K562 (cell line): ENCODE measurements around the gene TAF4.

Source experiments
- ERF ChIP-seq: fragments of 450-650 bp; formaldehyde crosslinking; IDR thresholded peaks from 2 replicates; pipeline ENCODE4 v1.4.0; 2020; ENCODE audit warnings: mild to moderate bottlenecking, mixed read lengths
- FOXA1 ChIP-seq: fragments of 450-650 bp; IDR thresholded peaks from 2 replicates; pipeline ENCODE4 v1.6.1; 2016; ENCODE audit warnings: mild to moderate bottlenecking, borderline replicate concordance
- MXI1 ChIP-seq: IDR thresholded peaks from 2 replicates; pipeline ENCODE4 v1.6.1; 2011; ENCODE audit warnings: low read depth, mild to moderate bottlenecking, improper control_type of control experiment, low read length
- MYC ChIP-seq, 2 experiments: fragments of 250-450 bp in 1 of 2; sonication (Bioruptor Pico) in 1 of 2; IDR thresholded peaks; 2 replicates each; pipeline versions ENCODE4 v1.5.1 to v1.6.1; 2012 to 2021; ENCODE audit warnings: low read depth in 2 of 2, borderline replicate concordance in 1 of 2, improper control_type of control experiment in 1 of 2, low read length in 1 of 2, mild to moderate bottlenecking in 1 of 2, moderate library complexity in 1 of 2
- POLR2A ChIP-seq: fragments of 450-650 bp; conservative IDR thresholded peaks from 2 replicates; pipeline ENCODE4 v1.6.1; 2016
- POLR2AphosphoS5 ChIP-seq: IDR thresholded peaks from 2 replicates; pipeline ENCODE4 v1.6.1; 2011; ENCODE audit warnings: mild to moderate bottlenecking, low read depth, low read length, moderate library complexity; ENCODE audit not compliant: control insufficient read depth, insufficient read depth
- STAT5B ChIP-seq: fragments of 250-450 bp; sonication (Bioruptor Pico); IDR thresholded peaks from 2 replicates; pipeline ENCODE4 v1.8.0; 2021; ENCODE audit warnings: mild to moderate bottlenecking, inconsistent platforms
- ZBTB7A ChIP-seq: IDR thresholded peaks from 2 replicates; pipeline ENCODE4 v1.6.1; 2011; ENCODE audit warnings: low read depth, mild to moderate bottlenecking, low read length, moderate library complexity, borderline replicate concordance; ENCODE audit not compliant: control insufficient read depth
- ZNF232 ChIP-seq: sonication (generic); formaldehyde crosslinking; IDR thresholded peaks from 2 replicates; pipeline ENCODE4 v1.8.0; 2022; ENCODE audit warnings: mild to moderate bottlenecking, missing genetic modification reagents
- TF ChIP-seq, protein P1 (sequence below): fragments of 250-450 bp; sonication (Bioruptor Pico); IDR thresholded peaks from 2 replicates; pipeline ENCODE4 v1.9.0; 2021; ENCODE audit warnings: mild to moderate bottlenecking

GRCh38 chr20:62009869-62010445, 55.7 kb downstream of the TAF4 start:
- TF ChIP-seq MXI1: no peak
- no peak for TF ChIP-seq MYC (IDR thresholded peaks at IDR 0.05; ENCODE audit: low read depth, low read length)
- no peak for TF ChIP-seq MYC (CRISPR knock-in tag; IDR thresholded peaks at IDR 0.05; ENCODE audit: borderline replicate concordance, low read depth)
- TF ChIP-seq POLR2A: no peak
- no peak for TF ChIP-seq FOXA1
- TF ChIP-seq, protein P1, sequence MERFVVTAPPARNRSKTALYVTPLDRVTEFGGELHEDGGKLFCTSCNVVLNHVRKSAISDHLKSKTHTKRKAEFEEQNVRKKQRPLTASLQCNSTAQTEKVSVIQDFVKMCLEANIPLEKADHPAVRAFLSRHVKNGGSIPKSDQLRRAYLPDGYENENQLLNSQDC (CRISPR knock-in tag): no peak
- no peak for TF ChIP-seq ZBTB7A
- TF ChIP-seq ZNF232 (CRISPR knock-in tag): no peak
- TF ChIP-seq STAT5B (CRISPR knock-in tag): no peak
- TF ChIP-seq ERF (CRISPR knock-in tag): no peak
- no peak for TF ChIP-seq POLR2AphosphoS5
